ENCODE measurements around the gene RAB40B.
A peak's percentile ranks its signal among the peaks of the same experiment; 100 is the strongest.

Gene RAB40B

GRCh38 chr17:82716203-82717010, 17.9 kb upstream of the RAB40B start, which contains the start of gene FN3KRP:
Gene FN3KRP, plus strand, starts transcription at chr17:82716706. Its CDS starts 50 bp downstream, at chr17:82716756.
- peak; percentile 100 for DNase-seq (ENCODE audit: low spot score)

GRCh38 chr17:82713071-82713723, 14.7 kb upstream of the RAB40B start:
- DNase-seq (ENCODE audit: low spot score): no peak

GRCh38 chr17:82710499-82711232, 12.2 kb upstream of the RAB40B start:
- no peak for DNase-seq (ENCODE audit: low spot score)

- no peak for DNase-seq (ENCODE audit: low spot score)
These were observed 11.4 kb upstream of the RAB40B start for GRCh38 chr17:82709676-82710498.

DNA sequence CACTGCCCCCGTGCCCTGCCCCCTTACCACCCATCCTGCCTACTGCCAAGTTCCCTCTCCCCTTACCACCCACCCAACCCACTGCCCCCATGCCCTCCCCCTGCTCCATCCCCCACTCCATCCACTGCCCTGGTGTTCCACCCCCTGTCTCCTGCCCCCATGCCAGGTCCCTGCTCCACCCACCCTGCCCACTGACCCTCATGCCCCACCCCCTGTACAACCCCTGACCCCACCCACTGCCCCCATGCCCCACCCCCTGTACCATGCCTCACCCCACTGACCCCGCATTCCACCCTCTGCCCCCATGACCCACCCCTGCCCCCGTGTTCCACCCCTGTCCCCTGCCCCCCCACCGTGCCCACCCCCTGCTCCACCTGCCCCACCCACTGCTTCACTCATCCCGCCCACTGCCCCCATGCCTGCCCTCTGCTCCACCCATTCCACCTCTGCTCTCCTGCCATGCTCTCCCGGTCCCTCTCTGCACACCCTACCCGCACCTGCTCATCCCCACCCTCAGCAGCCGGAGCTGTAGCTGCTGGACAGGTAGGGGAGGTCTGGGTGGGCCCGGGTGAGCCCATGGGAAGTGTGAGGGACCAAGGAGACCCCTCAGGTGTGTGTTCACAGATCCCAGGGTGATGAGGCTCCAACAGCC, 10.7 kb upstream of the RAB40B start:
- no peak for DNase-seq (ENCODE audit: low spot score)

DNA sequence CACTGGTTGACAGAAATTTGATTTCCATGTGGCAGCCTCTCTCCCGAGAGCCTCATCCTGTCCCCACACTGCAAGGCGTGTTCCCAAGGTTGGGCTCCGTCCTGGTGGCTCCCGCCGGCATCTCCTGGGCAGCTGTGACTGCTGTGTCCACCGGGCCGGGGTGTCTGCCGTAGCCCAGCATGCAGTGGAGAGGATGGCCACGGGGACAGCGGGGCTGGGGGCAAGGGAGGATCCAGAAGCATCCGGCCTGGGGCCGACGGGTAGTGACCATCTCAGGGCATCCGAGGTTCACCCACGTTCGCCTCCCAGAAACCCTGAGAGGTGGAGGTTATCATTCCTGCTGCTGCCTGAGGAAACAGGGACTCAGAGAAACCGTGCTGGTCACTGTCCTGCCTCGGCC, 7.3 kb upstream of the RAB40B start:
- DNase-seq (ENCODE audit: low spot score): no peak

DNA sequence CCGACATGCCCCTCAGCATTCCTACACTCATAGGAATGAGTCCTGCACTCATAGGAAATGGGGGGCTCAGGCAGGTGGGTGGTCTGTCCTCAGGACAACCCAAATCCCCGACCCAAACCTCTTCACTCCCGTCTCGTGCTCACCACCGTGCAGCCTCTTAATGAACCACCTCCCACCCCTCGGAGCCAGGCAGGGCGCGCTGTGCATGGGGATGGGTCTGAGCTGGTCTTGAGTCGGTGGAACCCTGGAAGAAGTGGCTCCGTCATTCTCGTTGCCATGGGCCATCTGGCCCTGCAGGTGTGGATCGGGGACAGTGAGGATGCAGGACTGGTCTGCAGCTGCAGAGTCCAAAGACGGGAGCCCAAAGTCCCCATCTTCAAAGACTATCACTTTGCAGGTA, 6.4 kb upstream of the RAB40B start:
- no peak for DNase-seq (ENCODE audit: low spot score)

DNA sequence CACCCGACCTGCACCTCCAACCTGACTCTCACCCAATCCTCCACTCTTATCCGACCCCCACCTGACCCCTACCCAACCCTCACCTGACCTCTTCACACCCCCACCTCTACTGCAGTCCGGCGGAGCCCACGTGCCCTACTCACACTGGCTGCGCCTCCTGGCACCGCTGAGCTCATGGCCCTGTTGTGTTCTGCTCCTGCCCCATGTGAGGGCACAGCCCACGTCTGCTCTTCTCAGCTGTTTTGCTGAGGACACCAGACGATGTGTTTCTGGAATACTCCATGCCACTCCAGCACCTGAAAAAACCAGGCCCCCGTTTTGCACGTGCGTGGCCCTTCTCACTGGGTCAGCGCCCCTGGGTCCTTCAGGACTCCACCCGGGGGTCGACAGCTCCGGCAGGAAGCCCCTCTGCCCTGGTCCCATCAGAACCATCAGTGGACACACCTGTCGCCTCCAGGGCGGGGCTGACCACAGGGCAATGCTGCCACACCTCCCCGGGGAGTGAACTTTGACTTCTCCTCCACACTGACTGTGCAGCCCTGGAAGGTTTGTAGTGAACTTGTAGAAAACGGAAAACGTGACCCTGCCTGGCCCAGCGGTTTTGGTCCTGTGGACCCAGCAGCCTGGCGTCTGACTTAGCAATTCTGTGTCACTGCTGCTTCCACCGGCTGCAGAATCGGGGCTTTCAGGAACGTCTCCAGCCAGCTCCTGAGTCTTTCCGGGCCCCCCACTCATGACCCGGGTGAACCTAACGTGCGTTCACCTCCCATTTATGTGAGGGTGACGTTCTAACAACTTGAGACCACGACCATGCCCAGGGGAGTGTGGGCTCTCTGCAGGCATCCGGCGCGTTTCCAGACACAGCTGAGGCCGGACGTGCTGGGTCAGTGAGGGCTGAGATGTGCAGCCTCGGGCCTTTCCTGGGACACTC, 5.7 kb upstream of the RAB40B start:
- no peak for DNase-seq (ENCODE audit: low spot score)

GRCh38 chr17:82703036-82703745, 4.7 kb upstream of the RAB40B start:
- DNase-seq (ENCODE audit: low spot score): no peak

- DNase-seq (ENCODE audit: low spot score): peak; percentile 42
These were observed 3.9 kb upstream of the RAB40B start for GRCh38 chr17:82702231-82702927.

- DNase-seq (ENCODE audit: low spot score): no peak
These were observed 1.1 kb upstream of the RAB40B start for GRCh38 chr17:82699551-82699950.

- DNase-seq (ENCODE audit: low spot score): no peak
These were observed 510 bp upstream of the RAB40B start for GRCh38 chr17:82698974-82699442.

- DNase-seq (ENCODE audit: low spot score): no peak
These were observed 762 bp downstream of the RAB40B start for GRCh38 chr17:82697808-82698064.

DNA sequence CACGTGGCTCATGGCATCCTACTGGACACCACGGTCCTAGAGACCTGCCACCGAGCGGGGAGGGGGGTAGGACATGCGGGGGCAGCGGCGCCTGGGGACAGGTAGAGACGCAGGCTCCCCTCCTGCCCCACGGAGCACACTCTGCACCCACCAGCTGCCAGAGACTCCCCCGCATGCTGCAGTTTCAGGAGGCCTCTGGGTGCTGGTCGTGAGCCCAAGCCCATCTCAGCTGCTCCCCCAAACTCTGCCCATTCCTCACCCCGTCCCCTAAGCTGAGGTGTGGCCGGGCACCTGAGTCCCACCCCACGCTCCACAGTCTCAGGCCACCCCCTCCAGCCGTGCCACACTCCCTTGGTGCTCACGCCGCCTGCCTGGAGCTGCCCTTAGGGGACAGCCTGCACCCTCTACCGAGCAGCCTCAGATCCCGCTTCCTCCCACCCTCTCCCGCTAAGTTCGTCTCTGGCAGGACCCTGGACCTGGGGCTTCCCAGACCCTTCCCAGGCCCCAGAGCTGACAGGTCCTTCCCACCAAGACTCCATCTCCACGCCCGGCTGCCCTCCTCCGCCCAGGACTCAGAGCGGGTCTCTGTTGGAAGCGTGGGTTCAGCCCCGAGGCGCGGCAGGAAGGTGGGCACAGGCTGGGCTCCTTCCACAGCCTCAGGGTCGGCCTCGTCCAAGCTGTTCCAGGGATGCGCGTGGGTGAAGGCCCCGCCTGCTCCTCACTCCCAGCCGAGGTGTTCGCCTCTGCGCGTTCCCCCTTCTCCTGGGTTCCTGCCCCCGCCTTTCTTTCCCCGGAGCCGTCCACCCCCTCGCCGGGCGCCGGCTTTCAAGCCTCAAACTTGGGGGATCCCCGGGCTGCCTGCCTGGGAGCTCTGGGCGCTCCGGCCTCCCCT, 1.3 kb downstream of the RAB40B start:
- no peak for DNase-seq (ENCODE audit: low spot score)

DNA sequence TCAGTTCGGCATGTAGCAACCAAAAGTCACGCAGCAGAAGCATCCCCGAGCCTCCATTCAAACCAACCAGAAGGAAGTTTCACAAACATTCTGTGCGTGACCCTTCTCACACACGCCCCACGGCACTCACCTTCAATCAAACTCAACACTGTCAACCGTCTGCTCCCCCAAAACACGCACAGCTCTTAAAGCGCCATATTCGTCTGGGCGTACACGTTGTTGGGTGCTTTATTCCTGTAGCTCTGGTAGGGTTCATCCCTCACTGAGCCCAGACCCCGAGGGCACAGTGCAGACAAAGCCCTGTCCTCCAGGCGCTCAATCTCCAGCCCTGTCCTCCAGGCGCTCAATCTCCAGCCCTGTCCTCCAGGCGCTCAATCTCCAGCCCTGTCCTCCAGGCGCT, 2.2 kb downstream of the RAB40B start:
- DNase-seq (ENCODE audit: low spot score): no peak

DNA sequence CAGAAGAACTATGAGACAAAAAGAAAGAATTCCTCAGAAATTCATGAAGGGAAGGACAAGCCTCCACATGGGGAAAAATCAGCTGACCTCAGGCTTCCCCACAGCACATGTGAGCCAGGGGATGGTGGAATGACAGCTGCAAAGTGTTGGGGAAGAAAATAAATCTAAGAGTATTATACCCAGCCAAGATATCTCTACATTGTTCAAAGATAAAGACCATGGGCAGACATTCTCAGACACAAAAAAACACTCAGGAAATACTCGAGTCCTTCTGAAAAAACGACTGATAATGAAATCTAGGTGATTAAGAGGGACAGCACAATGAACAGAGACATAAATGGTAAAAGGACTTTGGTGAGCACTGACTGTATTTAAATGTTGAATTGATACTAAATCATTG, 3.9 kb downstream of the RAB40B start:
- no peak for DNase-seq (ENCODE audit: low spot score)

- DNase-seq (ENCODE audit: low spot score): no peak
These were observed 5.2 kb downstream of the RAB40B start for GRCh38 chr17:82693168-82693867.

DNA sequence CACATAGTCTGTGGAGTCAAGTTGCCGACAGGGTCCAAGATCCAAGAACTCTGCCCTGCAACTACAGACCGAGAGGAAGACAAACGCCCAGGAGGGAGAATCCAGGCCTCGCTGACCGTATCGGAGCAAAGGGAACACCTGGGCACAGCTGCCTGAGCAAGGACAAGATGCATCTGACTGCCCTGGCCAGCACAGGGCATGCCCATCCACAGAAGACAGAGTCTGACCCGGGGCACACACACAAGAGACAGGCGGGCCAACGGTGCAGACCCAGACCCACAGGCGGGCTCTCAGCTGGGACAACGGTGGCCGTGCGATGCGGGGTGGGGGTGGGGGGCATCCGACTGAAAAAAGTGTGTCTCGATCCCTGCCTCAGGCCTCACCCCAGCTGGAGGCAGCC, 6.2 kb downstream of the RAB40B start:
- no peak for DNase-seq (ENCODE audit: low spot score)

Measured in hepatic stellate cell (primary cell).